ENCODE results near the gene EPHX1. TPM values are rescaled to one million over a fixed set of nuclear protein-coding genes. Genes with fewer than 3 reads are reported as not detected.

The EPHX1 gene
- 44.9 and 47.0 TPM in 2 replicates for total RNA-seq

DNA sequence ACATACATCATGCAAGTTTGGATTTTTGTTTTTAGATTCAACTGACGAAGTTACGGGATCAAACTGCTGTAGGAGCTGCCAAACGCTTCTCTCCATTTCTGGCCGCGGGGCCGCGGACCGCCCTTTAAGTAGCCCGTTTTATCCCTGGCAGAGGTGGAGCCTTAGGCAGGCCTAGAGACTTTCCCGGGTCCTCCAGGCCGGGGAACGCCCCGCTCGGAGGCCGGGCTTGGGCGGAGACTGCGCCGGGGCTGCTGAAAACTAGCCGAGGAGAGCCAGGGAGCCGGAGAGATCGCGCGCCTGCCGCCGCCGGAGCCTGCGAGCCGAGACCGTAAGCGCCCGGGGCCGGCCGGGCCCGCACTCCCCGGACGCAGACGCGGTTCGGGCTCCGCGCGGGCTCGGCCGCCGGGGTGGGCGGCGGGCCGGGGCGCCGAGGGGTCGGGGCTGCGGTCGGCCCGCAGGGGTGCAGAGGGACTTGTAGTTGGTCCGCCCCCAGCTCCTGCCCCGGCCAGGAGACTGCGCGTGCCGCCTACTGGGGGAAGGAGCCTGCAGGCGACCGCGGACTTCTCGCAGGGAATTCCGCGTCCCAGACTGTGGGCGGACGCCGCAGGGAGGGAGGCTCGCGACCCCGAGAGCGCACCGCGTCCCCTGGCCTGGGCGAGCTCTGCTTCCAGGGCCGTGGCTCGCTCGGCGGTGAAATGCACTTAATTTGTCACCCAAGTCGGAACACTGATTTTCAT is at the start of gene EPHX1:
Gene EPHX1 (plus strand): TSS at position 283 of the 737 bp plus-strand sequence. CDS start 18,606 bp downstream, outside the sequence.

DNA sequence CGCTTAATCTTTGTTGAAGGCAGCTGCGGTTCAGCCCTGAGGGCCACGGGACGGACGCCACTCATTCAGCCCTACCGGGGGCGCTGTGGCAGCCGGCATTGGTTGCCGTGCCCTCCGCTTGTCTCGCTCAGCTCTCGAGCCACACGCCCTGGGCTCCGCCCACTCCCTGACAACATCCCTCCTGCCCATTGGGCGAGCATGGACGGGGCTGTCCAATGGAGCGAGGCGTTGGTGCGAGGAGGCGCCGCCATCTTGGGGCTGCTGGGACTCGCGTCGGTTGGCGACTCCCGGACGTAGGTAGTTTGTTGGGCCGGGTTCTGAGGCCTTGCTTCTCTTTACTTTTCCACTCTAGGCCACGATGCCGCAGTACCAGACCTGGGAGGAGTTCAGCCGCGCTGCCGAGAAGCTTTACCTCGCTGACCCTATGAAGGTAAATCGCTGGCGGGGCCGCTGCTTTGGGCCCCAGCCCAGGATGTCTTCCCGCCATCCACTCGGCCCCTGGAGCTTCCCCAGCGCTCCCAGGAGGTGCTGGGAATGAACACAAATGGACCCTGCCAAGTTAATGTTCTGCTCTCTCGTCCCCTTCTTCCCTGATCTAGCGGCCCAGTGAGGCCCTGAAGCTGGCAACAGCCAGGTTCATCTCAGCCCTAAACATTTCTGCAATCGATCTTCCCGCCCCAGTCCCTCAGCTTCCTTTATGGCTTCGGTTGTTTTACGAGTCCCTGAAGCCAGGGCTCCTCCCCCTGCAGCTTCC is 32.2 kb upstream of the EPHX1 start, which contains the start of gene SRP9:
Gene SRP9 (plus strand): TSS at position 244 of the 754 bp plus-strand sequence. CDS start 115 bp downstream, at position 359.

GRCh38 chr1:225881959-225882693 is 72.2 kb downstream of the EPHX1 start, which contains the start of gene TMEM63A:
Gene TMEM63A (minus strand): TSS chr1:225882380. CDS start chr1:225877580, 4,800 bp downstream.

GRCh38 chr1:225888898-225889601 is 79.1 kb downstream of the EPHX1 start, which contains the start of gene LEFTY1:
Gene LEFTY1 (minus strand): TSS chr1:225889146. CDS start chr1:225889066, 80 bp downstream.

Other genes starting within 250 kb of the EPHX1 start
- 97.4 and 127 TPM in 2 replicates for gene ENAH, start 157.0 kb upstream of the EPHX1 start, total RNA-seq
- 179 and 224 TPM in 2 replicates for gene SRP9, start 32.3 kb upstream of the EPHX1 start, total RNA-seq
- 11.7 and 15.4 TPM in 2 replicates for gene TMEM63A, start 72.3 kb downstream of the EPHX1 start, total RNA-seq
- gene LEFTY1, start 79.0 kb downstream of the EPHX1 start, total RNA-seq, result 0.16 TPM in 1 of 2 replicates, not detected in the other
- gene PYCR2, start 114.1 kb downstream of the EPHX1 start, total RNA-seq, result 22.2 and 26.0 TPM in 2 replicates
- gene LEFTY2, start 131.1 kb downstream of the EPHX1 start, total RNA-seq, result not detected in 2 replicates
- 11.8 and 15.4 TPM in 2 replicates for gene SDE2, start 189.2 kb downstream of the EPHX1 start, total RNA-seq